C4-2B (cell line): ENCODE measurements around the gene RFPL3.

ENCODE experiments used
- H3K27ac ChIP-seq: fragments of 450-650 bp; 2 replicates; pipeline ENCODE4 v1.5.1; 2017
- CTCF ChIP-seq: fragments of 450-650 bp; conservative IDR thresholded peaks from 2 replicates; pipeline ENCODE4 v1.5.1; 2017; ENCODE audit warnings: mild to moderate bottlenecking
- ZFX ChIP-seq: fragments of 450-650 bp; IDR thresholded peaks from 2 replicates; pipeline ENCODE4 v1.6.1; 2017

Gene RFPL3

GRCh38 chr22:32401486-32401885, 43.8 kb downstream of the RFPL3 start:
- H3K27ac ChIP-seq, result no peak overlapping the region
- TF ChIP-seq CTCF (no peak), ZFX (no peak)

GRCh38 chr22:32404021-32404420, 46.4 kb downstream of the RFPL3 start:
- H3K27ac ChIP-seq, result no peak overlapping the region
- TF ChIP-seq CTCF (no peak), ZFX (no peak)

GRCh38 chr22:32407312-32407711, 49.6 kb downstream of the RFPL3 start:
- no peak overlapping the region for H3K27ac ChIP-seq
- TF ChIP-seq CTCF (no peak), ZFX (no peak)

GRCh38 chr22:32407936-32408335, 50.3 kb downstream of the RFPL3 start:
- no peak overlapping the region for H3K27ac ChIP-seq
- TF ChIP-seq CTCF (no peak), ZFX (no peak)

- H3K27ac ChIP-seq, result no peak overlapping the region
- TF ChIP-seq CTCF, result no peak
- TF ChIP-seq ZFX, result no peak
These were observed 52.3 kb downstream of the RFPL3 start for GRCh38 chr22:32409977-32410376.

- H3K27ac ChIP-seq, result no peak overlapping the region
- no peak for TF ChIP-seq ZFX
- TF ChIP-seq CTCF, result no peak
These were observed 52.8 kb downstream of the RFPL3 start for GRCh38 chr22:32410459-32410858.
